Endothelial cell of umbilical vein (primary cell): ENCODE data around the gene KRT6C. TPM values are rescaled to one million over a fixed set of nuclear protein-coding genes. Genes with fewer than 3 reads are reported as not detected.
"Not testable (repeated sequence)": the region's sequence is repeated elsewhere in the genome, so short reads cannot be mapped to it uniquely, and the experiment has no call there.

Experiments
- BruUV-seq: library from RNA; stranded (reverse); fragments of 400-500 nt; replicated peaks from 2 replicates; lab custom pipeline; 2021; lab: Mats Ljungman, UMichigan
- CTCF ChIA-PET: fragments of 300-600, 350-600 bp; sonication (Branson Sonifier 250); formaldehyde crosslinking; loops from one replicate; lab custom pipeline; 2021; ENCODE audit warnings: antibody characterized with exemption, inconsistent platforms; lab: Charles Lee
- POLR2A ChIA-PET: fragments of 300-600, 350-600 bp; sonication (Branson Sonifier 250); formaldehyde crosslinking; loops from one replicate; lab custom pipeline; 2021; ENCODE audit warnings: antibody characterized with exemption, inconsistent platforms; lab: Charles Lee
- DNase-seq: peaks from one replicate; pipeline ENCODE4 v3.0.0-alpha.2; 2011; ENCODE audit warnings: low read depth, low spot score
- FAIRE-seq: peaks from 2 replicates; lab custom pipeline; 2011; peaks lifted over from hg19 to GRCh38; lab: Jason Lieb, UNC
- H2AFZ ChIP-seq: 2 replicates; pipeline ENCODE4 v1.6.0; 2012; ENCODE audit warnings: low read depth, low read length, control low read depth, inconsistent platforms
- H3K27ac ChIP-seq: 2 replicates; pipeline ENCODE4 v1.5.1; 2011; ENCODE audit warnings: low read depth, mild to moderate bottlenecking, control low read depth, low read length, moderate library complexity; ENCODE audit not compliant: insufficient read depth
- H3K27me3 ChIP-seq, 2 experiments: 2 replicates each; pipeline versions ENCODE4 v1.6.0 to v1.6.1; 2011; ENCODE audit warnings: low read length in 2 of 2, mixed read lengths in 1 of 2; ENCODE audit not compliant: control insufficient read depth in 2 of 2, insufficient read depth in 2 of 2
- H3K36me3 ChIP-seq, 2 experiments: 2 replicates in 1 of 2; 3 replicates in 1 of 2; pipeline ENCODE4 v1.5.1; 2011; ENCODE audit warnings: low read length in 2 of 2, mild to moderate bottlenecking in 1 of 2, moderate library complexity in 1 of 2; ENCODE audit not compliant: control insufficient read depth in 2 of 2, insufficient read depth in 2 of 2; ENCODE audit errors: extremely low read depth in 1 of 2
- H3K4me1 ChIP-seq: 3 replicates; pipeline ENCODE4 v1.5.1; 2011; ENCODE audit warnings: mild to moderate bottlenecking, low read length; ENCODE audit not compliant: control insufficient read depth, insufficient read depth; ENCODE audit errors: extremely low read depth
- H3K4me2 ChIP-seq: 2 replicates; pipeline ENCODE4 v1.6.1; 2011; ENCODE audit warnings: low read length, control low read depth, mixed read lengths; ENCODE audit not compliant: insufficient read depth
- H3K4me3 ChIP-seq, 3 experiments: fragments of 200-600 bp in 1 of 3; sonication (generic), shearing (Covaris generic) in 1 of 3; replicated peaks in 1 of 3; 2 replicates each; pipeline ENCODE4 v1.5.1; 2011 to 2016; ENCODE audit warnings: control low read depth in 3 of 3, low read length in 3 of 3, mild to moderate bottlenecking in 2 of 3, inconsistent platforms in 1 of 3, low read depth in 1 of 3, moderate library complexity in 1 of 3; ENCODE audit not compliant: insufficient read depth in 1 of 3
- H3K79me2 ChIP-seq: 2 replicates; pipeline ENCODE4 v1.6.0; 2012; ENCODE audit warnings: low read length, inconsistent platforms; ENCODE audit not compliant: control insufficient read depth, insufficient read depth
- H3K9ac ChIP-seq: replicated peaks from 2 replicates; pipeline ENCODE3; 2011; ENCODE audit warnings: low read length, control low read depth; ENCODE audit not compliant: insufficient read depth; ENCODE audit errors: extremely low read depth
- H3K9me1 ChIP-seq: replicated peaks from 3 replicates; pipeline ENCODE4 v1.6.0; 2011; ENCODE audit warnings: mild to moderate bottlenecking, low read length; ENCODE audit not compliant: control insufficient read depth, insufficient read depth; ENCODE audit errors: extremely low read depth
- H3K9me3 ChIP-seq: replicated peaks from 2 replicates; pipeline ENCODE4 v1.5.1; 2012; ENCODE audit warnings: low read length, inconsistent platforms; ENCODE audit not compliant: control insufficient read depth, insufficient read depth
- H4K20me1 ChIP-seq: replicated peaks from 2 replicates; pipeline ENCODE3; 2011; ENCODE audit warnings: mild to moderate bottlenecking, low read length; ENCODE audit not compliant: control insufficient read depth, insufficient read depth; ENCODE audit errors: extremely low read depth
- EZH2 ChIP-seq: IDR thresholded peaks from 2 replicates; pipeline ENCODE4 v1.6.1; 2012; ENCODE audit warnings: borderline replicate concordance, low read depth, mild to moderate bottlenecking, moderate library complexity, low read length, inconsistent platforms; ENCODE audit not compliant: severe bottlenecking
- FOS ChIP-seq: IDR thresholded peaks from 2 replicates; pipeline ENCODE4 v1.6.1; 2011; ENCODE audit warnings: mild to moderate bottlenecking, low read length, moderate library complexity, borderline replicate concordance; ENCODE audit not compliant: insufficient read depth
- GATA2 ChIP-seq: IDR thresholded peaks from 2 replicates; pipeline ENCODE4 v1.7.0; 2011; ENCODE audit warnings: low read depth, mild to moderate bottlenecking, moderate library complexity, mixed read lengths, low read length; ENCODE audit not compliant: insufficient read length, insufficient read depth
- JUN ChIP-seq: IDR thresholded peaks from 2 replicates; pipeline ENCODE4 v1.6.1; 2011; ENCODE audit warnings: borderline replicate concordance, low read depth; ENCODE audit not compliant: insufficient read length, insufficient read depth
- MAX ChIP-seq: IDR thresholded peaks from 2 replicates; pipeline ENCODE4 v1.6.1; 2011; ENCODE audit not compliant: insufficient read depth, insufficient read length
- MYC ChIP-seq: IDR thresholded peaks from one replicate; pipeline ENCODE4 v1.6.1; 2011; ENCODE audit warnings: mild to moderate bottlenecking, low read depth, low read length
- POLR2A ChIP-seq: IDR thresholded peaks from 2 replicates; pipeline ENCODE4 v1.6.1; 2012; ENCODE audit warnings: low read depth, mild to moderate bottlenecking, control low read depth, low read length
- POLR2AphosphoS5 ChIP-seq: IDR thresholded peaks from 2 replicates; pipeline ENCODE4 v1.6.1; 2012; ENCODE audit warnings: low read depth, mild to moderate bottlenecking, control low read depth, low read length, moderate library complexity; ENCODE audit not compliant: insufficient read depth
- dilution Hi-C: fragments of 300-500 bp; cut with MboI; formaldehyde crosslinking; loops from one replicate; pipeline ENCODE4 v1.15.0; 2019; ENCODE audit warnings: low sequenced_read_pairs; ENCODE audit not compliant: extremely low pct_ligation_motif_present
- intact Hi-C: fragments of 100-400 bp; cut with micrococcal nuclease; formaldehyde crosslinking; loops from one replicate; pipeline ENCODE4 v1.10.0; 2022
- polyA plus RNA-seq, 4 experiments: library from polyadenylated mRNA; depleted of rRNA in 3 of 4; stranded (reverse) in 3 of 4; unstranded in 1 of 4; fragments of >200 nt; gene quantifications; 2 replicates each; pipeline versions ENCODE4 v1.2.1 to v1.2.3, GENCODE V29; 2011 to 2012; ENCODE audit warnings: missing spikeins in 1 of 4
- total RNA-seq: library from RNA; stranded (reverse); gene quantifications from 2 replicates; pipeline ENCODE4 v1.2.3, GENCODE V29; 2021
- TF ChIP-seq, protein P1 (sequence below), 2 donors: IDR thresholded peaks; 1 replicate in 1 of 2; 2 replicates in 1 of 2; pipeline ENCODE4 v1.5.1; 2011; ENCODE audit warnings: low read length in 2 of 2, mild to moderate bottlenecking in 2 of 2, moderate library complexity in 2 of 2, control low read depth in 1 of 2, inconsistent platforms in 1 of 2, low read depth in 1 of 2; ENCODE audit not compliant: insufficient read depth in 1 of 2; ENCODE audit errors: extremely low read depth in 1 of 2

KRT6C gene
- total and polyA plus RNA-seq, 2 donors (not counting 3 experiments of a cell fraction or from before 2014, with no cell fraction given), result not detected

DNA sequence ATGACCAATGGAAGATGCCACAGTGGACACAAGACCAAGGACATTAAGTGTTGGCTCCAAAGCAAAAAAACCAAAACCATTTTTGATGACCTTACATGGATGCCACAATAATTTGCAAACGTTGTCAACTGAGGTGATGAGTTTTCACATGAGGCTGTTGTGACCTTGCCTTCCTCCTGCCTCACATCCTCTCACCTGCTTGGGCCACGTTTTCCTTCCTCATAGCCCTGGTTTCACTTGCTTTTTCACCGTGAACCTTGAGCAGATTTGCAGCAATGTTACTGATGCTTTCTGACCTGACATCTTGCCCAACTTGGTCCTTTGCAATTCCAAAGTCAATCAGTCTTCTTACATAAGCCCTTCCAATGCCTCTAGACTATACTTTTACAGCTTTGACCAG, 25.4 kb downstream of the KRT6C start:
- intact Hi-C loops, result no loop called here
- dilution Hi-C loops, result no loop called here
- CTCF ChIA-PET, result no interaction called here
- H3K79me2 ChIP-seq, result no peaks in the 10 kb centered on the region
- H3K4me2 ChIP-seq, result no peak overlapping the region
- no TSS peak for BruUV-seq
- no peaks in the 10 kb centered on the region for H3K36me3 ChIP-seq
- TF ChIP-seq EZH2 (no peak), GATA2 (no peak), JUN (no peak), MYC (no peak), FOS (no peak), POLR2A (no peak), POLR2AphosphoS5 (no peak), MAX (no peak)
- TF ChIP-seq, protein P1, sequence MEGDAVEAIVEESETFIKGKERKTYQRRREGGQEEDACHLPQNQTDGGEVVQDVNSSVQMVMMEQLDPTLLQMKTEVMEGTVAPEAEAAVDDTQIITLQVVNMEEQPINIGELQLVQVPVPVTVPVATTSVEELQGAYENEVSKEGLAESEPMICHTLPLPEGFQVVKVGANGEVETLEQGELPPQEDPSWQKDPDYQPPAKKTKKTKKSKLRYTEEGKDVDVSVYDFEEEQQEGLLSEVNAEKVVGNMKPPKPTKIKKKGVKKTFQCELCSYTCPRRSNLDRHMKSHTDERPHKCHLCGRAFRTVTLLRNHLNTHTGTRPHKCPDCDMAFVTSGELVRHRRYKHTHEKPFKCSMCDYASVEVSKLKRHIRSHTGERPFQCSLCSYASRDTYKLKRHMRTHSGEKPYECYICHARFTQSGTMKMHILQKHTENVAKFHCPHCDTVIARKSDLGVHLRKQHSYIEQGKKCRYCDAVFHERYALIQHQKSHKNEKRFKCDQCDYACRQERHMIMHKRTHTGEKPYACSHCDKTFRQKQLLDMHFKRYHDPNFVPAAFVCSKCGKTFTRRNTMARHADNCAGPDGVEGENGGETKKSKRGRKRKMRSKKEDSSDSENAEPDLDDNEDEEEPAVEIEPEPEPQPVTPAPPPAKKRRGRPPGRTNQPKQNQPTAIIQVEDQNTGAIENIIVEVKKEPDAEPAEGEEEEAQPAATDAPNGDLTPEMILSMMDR (IDR thresholded peaks at IDR 0.05; ENCODE audit: extremely low read depth in 1 of 2, insufficient read depth in 1 of 2, low read depth in 1 of 2, low read length in 2 of 2), result no peak
- no peaks in the 10 kb centered on the region for H4K20me1 ChIP-seq
- H3K9me1 ChIP-seq, result no peaks in the 10 kb centered on the region
- FAIRE-seq (no peak), DNase-seq (no peak)
- no peaks in the 10 kb centered on the region for H3K9me3 ChIP-seq
- no peak overlapping the region for H3K4me3 ChIP-seq
- no peak overlapping the region for H2AFZ ChIP-seq
- POLR2A ChIA-PET, result no interaction called here
- no peaks in the 10 kb centered on the region for H3K4me1 ChIP-seq
- H3K27me3 ChIP-seq, result peaks cover 2 to 7% of the 10 kb centered on the region in 2 experiments
- H3K27ac ChIP-seq, result no peak overlapping the region
- H3K9ac ChIP-seq, result no peak overlapping the region

DNA sequence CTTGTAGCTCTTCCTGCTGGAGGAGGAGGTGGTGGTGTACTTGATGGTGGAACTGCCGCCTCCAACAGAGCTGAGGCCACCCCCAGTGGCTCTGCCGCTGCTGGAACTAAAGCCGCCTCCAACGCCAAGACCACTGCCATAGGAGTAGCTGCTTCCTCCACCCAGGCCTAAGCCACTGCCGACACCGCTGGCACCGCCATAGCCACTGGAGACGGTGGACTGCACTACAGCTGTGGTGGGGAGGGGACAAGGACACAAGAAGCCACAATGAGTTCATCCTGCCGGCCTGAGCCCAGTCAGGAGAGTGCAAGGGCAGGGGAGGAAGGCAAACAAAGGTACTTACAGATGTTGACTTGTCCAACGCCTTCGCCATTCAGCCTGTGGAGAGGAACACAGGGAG, 26.4 kb downstream of the KRT6C start:
- FAIRE-seq, dilution Hi-C loops, H3K9me3 ChIP-seq, H3K9me1 ChIP-seq, BruUV-seq, POLR2A ChIA-PET, H3K36me3 ChIP-seq, H3K4me1 ChIP-seq, H3K79me2 ChIP-seq, intact Hi-C loops, H3K4me3 ChIP-seq, H2AFZ ChIP-seq, CTCF ChIA-PET, H4K20me1 ChIP-seq, H3K9ac ChIP-seq, H3K4me2 ChIP-seq, H3K27me3 ChIP-seq, DNase-seq, H3K27ac ChIP-seq: not testable (repeated sequence)
